Measurements from ENCODE around the gene SLC7A5.

Gene SLC7A5

DNA sequence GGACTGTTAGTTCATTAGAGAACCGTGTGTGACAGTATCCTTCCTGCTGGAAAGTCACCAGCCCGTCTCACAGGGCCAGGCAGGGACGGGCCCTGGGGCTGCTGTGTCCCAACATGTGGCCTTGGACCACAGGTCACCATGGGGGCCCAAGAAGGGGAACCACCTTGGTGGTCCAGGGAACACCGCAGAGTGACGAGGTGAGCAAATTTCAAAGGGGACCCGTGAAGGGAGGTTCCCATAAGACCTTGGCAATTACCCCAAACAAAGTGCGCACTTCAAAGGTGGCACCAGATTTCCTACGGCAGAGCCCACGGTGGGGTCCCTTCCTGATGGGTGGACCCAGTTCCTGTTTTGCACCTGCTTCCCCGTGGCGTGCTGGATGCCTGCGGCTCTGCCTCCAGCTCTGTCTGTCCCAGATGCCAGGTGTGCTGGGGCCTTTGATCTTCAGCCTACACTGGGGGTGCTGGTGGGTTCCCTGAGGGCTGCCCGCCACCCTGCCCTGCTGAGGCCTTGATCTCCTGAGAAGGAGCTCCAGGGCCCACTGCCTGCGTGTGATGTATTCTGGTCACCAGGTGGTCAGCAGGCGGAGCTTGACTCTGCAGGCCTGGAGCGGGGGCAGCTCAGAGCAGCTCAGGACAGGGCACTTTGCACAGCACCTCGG lies 27.0 kb downstream of the SLC7A5 start:
- TF ChIP-seq Cebpa-rat (IDR thresholded peaks at IDR 0.05): no peak
- Histone ChIP-seq H4K20me1 (peaks cover 100% of the 10 kb centered on the region), H3K4me2 (peak overlapping the region; percentile 81)

DNA sequence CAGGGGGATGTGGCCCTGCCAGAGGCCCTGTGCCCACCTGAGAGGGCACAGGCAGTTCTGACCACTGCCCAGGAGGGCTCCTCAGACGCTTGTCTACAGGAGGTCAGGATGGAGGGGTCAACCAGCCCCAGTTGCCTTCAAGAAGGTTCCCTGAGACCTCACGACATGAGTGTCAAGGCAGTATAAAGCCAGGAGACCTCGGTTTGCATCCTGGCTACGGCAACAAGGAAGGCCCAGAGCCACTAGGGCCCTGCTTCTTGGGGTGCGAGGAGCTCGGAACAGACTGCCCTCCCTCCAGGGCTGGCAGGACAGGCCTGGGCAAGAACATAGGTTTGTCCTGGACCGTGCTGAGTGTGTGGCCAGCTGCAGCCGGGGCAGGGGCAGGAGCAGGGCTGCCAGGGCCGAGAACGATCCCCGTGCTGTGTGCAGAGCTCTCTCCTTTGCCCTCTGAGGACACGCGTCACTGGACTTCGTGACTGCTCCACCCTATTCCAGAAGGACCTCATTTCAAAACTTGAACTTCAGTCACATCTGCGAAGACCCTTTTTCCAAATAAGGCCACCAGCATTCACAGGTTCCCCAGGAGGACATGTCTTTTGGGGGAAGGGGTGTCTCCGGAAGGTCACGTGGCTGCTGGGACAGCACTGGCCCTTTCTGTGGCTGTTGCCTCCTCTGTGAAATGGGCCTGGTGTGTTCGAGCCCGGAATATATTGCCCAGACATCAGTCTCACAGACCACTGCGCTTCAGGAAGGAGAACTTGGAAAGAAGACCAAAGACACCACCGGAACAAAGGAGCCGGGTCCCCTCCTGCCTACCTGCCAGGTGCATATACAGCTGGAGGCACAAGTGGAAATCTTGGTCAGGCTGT lies 27.7 kb downstream of the SLC7A5 start:
- no peaks in the 10 kb centered on the region for H3K9me3 ChIP-seq

More for the DNA sequence above, 27.0 kb downstream of the SLC7A5 start:
- Histone ChIP-seq H3K9me3 (no peaks in the 10 kb centered on the region), H3K36me3 (peaks cover 97% of the 10 kb centered on the region), H3K9ac (peak overlapping the region; percentile 18; the same call in 1 of the 2 replicates), H3K27me3 (no peaks in the 10 kb centered on the region), H3K4me3 (no peak overlapping the region), H3K4me1 (peaks cover 100% of the 10 kb centered on the region), H3K27ac (no peak overlapping the region; the same call in 1 of the 2 replicates)

DNA sequence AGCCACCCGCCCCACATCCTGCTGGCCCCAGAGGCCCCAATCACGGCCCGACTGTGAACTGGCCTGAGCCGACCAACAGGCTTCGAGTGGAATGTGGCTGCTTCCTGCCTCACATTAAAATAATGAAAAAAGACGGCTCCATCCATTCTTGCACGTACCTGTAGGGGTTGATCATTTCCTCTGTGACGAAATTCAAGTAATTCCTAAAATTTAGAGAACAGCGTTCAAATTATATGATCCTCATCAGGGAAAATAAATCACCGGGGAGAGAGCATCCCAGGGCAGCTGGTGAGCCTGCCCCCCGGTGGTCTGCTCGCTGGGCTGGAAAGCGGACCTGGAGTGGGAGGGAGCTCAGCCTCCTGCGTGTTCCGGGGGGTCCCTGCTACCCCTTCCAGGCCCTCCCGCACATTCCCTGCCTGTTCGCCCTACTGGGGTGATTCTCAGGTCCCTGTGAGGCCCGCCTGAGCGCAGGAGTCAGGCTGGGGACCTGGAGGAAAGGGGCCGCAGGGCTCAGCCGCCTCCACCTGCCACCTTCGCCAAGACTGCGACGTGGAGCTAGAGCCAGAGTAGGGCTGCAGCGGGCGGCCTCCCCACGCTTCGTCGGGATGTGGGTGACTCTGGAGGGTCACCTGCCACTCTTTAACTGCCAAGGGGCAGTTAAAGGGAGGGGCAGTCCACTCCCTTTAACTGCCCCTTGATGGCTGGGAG lies 28.9 kb downstream of the SLC7A5 start:
- Histone ChIP-seq H3K27ac (0 out of 2 replicates have a peak overlapping the region, but pooled peaks have one; percentile 13), H3K9me3 (no peaks in the 10 kb centered on the region), H3K4me2 (peak overlapping the region; percentile 97; the same call in 1 of the 2 replicates), H3K27me3 (no peaks in the 10 kb centered on the region), H3K4me1 (peaks cover 100% of the 10 kb centered on the region), H4K20me1 (peaks cover 100% of the 10 kb centered on the region), H3K36me3 (peaks cover 97% of the 10 kb centered on the region), H3K9ac (no peak overlapping the region), H3K4me3 (no peak overlapping the region)
- TF ChIP-seq Cebpa-rat (IDR thresholded peaks at IDR 0.05): no peak

More for the DNA sequence above, 27.7 kb downstream of the SLC7A5 start:
- H3K27ac ChIP-seq: peak overlapping the region; percentile 44; the same call in 1 of the 2 replicates
- TF ChIP-seq Cebpa-rat (IDR thresholded peaks at IDR 0.05): no peak
- H3K9ac ChIP-seq: 0 out of 2 replicates have a peak overlapping the region, but pooled peaks have one; percentile 6
- peaks cover 100% of the 10 kb centered on the region for H4K20me1 ChIP-seq
- H3K4me3 ChIP-seq: no peak overlapping the region
- peaks cover 100% of the 10 kb centered on the region for H3K4me1 ChIP-seq
- peak overlapping the region; percentile 81 for H3K4me2 ChIP-seq
- no peaks in the 10 kb centered on the region for H3K27me3 ChIP-seq
- H3K36me3 ChIP-seq: peaks cover 97% of the 10 kb centered on the region

DNA sequence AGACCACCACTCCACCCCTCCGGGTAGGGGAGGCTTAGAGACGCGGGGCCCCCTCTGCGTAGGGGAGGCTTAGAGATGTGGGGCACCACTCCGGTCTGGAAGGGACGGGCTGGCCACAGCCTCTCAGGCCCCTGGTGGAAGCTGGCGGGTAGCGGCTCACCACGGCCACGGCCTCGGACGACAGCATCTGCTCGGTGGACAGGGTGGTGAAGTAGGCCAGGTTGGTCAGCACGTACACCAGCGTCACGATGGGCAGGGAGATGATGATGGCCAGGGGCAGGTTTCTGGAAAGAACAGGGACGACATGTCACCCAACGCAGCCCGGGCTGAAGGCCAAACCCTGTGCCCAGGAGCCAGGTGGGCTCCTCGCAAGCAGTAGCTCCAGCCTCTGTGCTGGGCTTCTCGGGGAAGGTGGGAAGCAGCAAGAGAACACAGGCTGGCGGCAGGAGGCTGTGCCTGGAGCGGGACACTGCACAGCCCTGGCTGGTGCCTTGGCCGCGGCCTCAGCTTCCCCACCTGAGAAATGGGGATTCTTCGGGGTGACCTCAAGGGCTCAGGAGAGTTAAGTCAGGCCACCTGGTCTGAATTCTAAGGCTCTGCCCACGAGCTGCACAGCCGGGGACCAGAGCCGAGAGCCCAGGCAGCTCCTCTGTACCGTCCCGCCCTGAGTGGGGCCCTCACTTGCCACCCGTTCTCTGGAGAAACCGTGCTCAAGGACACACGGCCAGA lies 29.6 kb downstream of the SLC7A5 start:
- Histone ChIP-seq H3K27me3 (no peaks in the 10 kb centered on the region), H4K20me1 (peaks cover 100% of the 10 kb centered on the region), H3K9ac (0 out of 2 replicates have a peak overlapping the region, but pooled peaks have one; percentile 6), H3K4me3 (no peak overlapping the region), H3K9me3 (no peaks in the 10 kb centered on the region), H3K4me2 (peak overlapping the region; percentile 97), H3K27ac (peak overlapping the region; percentile 33), H3K4me1 (peaks cover 100% of the 10 kb centered on the region), H3K36me3 (peaks cover 100% of the 10 kb centered on the region)
- no peak for TF ChIP-seq Cebpa-rat (IDR thresholded peaks at IDR 0.05)

DNA sequence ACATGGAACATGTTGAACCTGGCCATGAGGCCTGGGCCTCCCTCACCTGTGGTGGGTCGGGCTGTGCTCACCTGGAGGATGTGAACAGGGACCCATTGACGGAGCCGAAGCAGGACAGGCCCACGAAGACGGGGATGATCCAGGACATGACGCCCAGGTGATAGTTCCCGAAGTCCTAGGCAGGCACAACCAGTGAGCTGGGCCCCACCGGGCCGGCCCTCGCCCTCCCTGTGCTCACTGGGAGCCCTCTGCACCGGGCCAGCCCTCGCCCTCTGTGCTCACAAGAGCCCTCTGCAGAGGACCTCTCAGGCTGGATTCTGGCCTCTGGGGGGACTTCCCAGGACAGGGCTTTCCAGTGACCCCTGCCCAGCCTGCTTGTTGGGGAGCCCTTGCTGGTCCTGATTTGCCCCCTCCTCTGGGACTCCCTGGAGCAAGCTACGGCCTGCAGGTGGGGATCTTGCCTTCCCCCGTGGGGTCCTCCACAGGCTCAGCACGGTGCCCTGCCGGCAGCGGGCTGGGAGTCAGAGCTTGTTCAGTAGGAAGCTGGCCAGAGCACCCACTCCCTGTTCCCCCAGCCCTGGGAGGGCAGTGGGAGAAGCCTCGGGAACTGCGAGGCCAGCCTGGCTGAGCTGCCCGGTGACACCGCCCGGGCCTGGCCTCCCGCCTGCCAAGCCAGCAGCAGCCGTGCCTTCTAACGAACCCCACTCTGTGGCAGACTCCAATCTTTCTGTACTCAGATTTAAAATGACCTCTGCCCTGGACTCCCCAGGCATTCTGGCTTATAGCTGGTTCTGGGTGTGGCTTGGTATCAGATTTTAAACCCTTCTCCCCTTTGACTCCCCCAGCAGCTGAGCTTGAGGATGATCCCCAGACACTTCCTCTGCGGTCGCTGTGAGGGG lies 30.4 kb downstream of the SLC7A5 start:
- H3K4me1 ChIP-seq: peaks cover 100% of the 10 kb centered on the region
- peak overlapping the region; percentile 33 for H3K27ac ChIP-seq
- H3K4me3 ChIP-seq: no peak overlapping the region
- H3K27me3 ChIP-seq: no peaks in the 10 kb centered on the region
- no peaks in the 10 kb centered on the region for H3K9me3 ChIP-seq
- peaks cover 100% of the 10 kb centered on the region for H4K20me1 ChIP-seq
- TF ChIP-seq Cebpa-rat (IDR thresholded peaks at IDR 0.05): no peak
- peak overlapping the region; percentile 97 for H3K4me2 ChIP-seq
- H3K36me3 ChIP-seq: peaks cover 100% of the 10 kb centered on the region
- H3K9ac ChIP-seq: 0 out of 2 replicates have a peak overlapping the region, but pooled peaks have one; percentile 50

DNA sequence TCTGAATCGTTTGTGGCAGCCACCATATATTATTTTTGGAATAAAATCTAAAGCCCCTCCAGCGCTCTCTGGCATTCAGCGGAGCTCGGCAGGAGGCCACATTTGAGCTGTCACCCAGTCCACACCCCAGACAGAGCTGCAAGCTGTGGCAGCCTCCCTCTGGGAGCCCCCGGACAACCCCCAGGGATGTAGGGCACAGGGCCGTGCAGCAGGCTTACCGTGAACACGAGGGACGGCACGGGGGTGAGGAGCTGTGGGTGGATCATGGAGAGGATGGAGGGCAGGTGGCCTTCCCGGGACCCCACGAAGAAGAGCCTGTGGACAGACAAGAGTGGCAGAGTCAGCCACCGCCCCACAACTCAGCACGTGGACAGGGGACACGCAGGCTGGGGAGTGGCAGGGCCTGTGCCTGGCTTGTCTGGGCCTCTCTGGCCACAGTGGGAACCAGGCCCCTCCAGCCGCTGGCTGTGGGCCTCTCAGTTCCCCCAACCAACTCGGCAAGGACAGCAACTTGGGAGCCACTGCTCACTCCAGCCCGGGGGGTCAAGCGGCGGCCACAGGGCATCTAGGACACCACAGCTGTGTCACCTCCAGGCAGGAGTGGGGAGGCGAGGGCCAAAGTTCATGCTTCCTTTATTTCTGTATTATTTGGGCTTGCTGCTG lies 31.5 kb downstream of the SLC7A5 start:
- H3K27me3 ChIP-seq: no peaks in the 10 kb centered on the region
- TF ChIP-seq Cebpa-rat (IDR thresholded peaks at IDR 0.05): no peak
- peaks cover 98% of the 10 kb centered on the region for H3K36me3 ChIP-seq
- peak overlapping the region; percentile 50 for H3K9ac ChIP-seq
- peak overlapping the region; percentile 15; the same call in 1 of the 2 replicates for H3K4me3 ChIP-seq
- H3K4me1 ChIP-seq: peaks cover 100% of the 10 kb centered on the region
- H3K4me2 ChIP-seq: peak overlapping the region; percentile 97
- H3K9me3 ChIP-seq: no peaks in the 10 kb centered on the region
- peak overlapping the region; percentile 66 for H3K27ac ChIP-seq
- H4K20me1 ChIP-seq: peaks cover 100% of the 10 kb centered on the region

DNA sequence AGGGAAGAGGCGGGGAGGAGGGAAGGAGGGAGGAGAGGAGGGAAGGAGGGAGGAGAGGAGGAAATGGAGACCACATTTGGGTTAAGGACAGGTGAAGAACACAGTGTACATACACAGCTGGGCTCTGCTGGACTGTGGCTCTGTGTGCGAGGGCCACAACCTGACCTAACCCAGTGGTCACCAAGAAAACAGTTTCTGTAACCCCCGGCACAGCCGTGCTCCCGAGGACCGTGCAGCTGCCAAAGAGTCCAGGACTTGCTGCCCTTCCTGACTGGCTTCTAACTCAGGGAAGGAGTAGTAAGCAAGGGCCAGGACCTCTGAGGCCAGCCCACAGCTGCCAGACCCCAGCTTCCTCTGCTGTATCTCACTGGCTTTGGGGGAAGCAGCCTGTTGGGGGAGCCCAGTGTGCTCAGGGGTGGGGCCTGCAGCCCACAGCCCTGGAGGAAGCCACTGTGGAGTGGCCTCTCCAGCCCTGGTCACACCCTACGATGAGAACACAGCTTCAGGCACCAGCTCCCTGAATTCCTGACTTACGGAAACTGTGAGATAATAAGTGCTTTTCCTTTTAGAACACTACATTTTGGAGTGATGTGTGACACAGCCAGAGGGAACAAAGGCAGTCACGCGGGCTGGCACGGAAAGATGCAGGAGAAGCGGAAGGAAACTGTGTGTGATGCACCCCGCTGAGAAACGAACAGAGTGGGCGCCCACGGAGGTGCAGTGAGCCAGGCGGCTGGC lies 32.3 kb downstream of the SLC7A5 start:
- peak overlapping the region; percentile 97 for H3K4me2 ChIP-seq
- peak overlapping the region; percentile 15; the same call in 1 of the 2 replicates for H3K4me3 ChIP-seq
- peaks cover 100% of the 10 kb centered on the region for H3K4me1 ChIP-seq
- no peaks in the 10 kb centered on the region for H3K9me3 ChIP-seq
- peaks cover 97% of the 10 kb centered on the region for H3K36me3 ChIP-seq
- H3K9ac ChIP-seq: peak overlapping the region; percentile 50
- H3K27me3 ChIP-seq: no peaks in the 10 kb centered on the region
- TF ChIP-seq Cebpa-rat (IDR thresholded peaks at IDR 0.05): no peak
- peaks cover 100% of the 10 kb centered on the region for H4K20me1 ChIP-seq
- peak overlapping the region; percentile 66 for H3K27ac ChIP-seq

Data from BLaER1 (cell line).